Measurements from ENCODE around the gene CHAC2.

GRCh38 chr2:53756644-53757043 is 11.0 kb upstream of the CHAC2 start:
- TF ChIP-seq CTCF (IDR thresholded peaks at IDR 0.05) = no peak
- no peak for TF ChIP-seq EZH2phosphoT487 (IDR thresholded peaks at IDR 0.05)

Measured in neural progenitor cell (in vitro differentiated cells).